Daoy (cell line): ENCODE measurements around the gene BEX5. TPM values are rescaled to one million over a fixed set of nuclear protein-coding genes. Genes with fewer than 3 reads are reported as not detected.
"Not testable (repeated sequence)": the region's sequence is repeated elsewhere in the genome, so short reads cannot be mapped to it uniquely, and the experiment has no call there.

Source experiments
- DNase-seq: peaks from one replicate; pipeline ENCODE4 v3.0.0-alpha.2; 2015; ENCODE audit warnings: low read depth
- total RNA-seq: library from RNA; depleted of rRNA; stranded (reverse); fragments of >200 nt; shearing (Covaris generic); gene quantifications from 2 replicates; pipeline ENCODE4 v1.2.3, GENCODE V29; 2014; rRNA removed

BEX5 gene
- 2.1 and 6.5 TPM in 2 replicates for total RNA-seq

DNA sequence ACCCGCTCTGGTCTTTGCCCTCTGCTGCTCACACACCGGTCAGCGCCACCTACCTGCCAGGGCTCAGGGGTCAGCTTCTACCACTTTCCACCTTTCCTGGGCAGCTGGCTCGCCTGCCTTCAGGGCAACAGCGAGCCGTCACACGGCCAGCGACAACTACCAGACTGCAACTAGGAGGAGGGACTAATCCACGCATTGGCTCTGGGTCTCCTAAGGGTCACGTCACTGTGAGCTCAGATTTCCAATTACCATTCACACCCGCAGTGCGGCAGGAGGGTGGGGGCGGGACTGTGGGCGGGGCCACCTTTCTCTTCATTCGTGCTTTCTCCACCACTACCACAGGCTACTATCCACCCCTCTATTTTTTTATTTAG lies at the start of gene BEX5:
Gene BEX5, minus strand, starts transcription at position 172 of the 374 bp plus-strand sequence. CDS start 1,712 bp downstream, outside the sequence.
- peak; percentile 69 for DNase-seq

DNA sequence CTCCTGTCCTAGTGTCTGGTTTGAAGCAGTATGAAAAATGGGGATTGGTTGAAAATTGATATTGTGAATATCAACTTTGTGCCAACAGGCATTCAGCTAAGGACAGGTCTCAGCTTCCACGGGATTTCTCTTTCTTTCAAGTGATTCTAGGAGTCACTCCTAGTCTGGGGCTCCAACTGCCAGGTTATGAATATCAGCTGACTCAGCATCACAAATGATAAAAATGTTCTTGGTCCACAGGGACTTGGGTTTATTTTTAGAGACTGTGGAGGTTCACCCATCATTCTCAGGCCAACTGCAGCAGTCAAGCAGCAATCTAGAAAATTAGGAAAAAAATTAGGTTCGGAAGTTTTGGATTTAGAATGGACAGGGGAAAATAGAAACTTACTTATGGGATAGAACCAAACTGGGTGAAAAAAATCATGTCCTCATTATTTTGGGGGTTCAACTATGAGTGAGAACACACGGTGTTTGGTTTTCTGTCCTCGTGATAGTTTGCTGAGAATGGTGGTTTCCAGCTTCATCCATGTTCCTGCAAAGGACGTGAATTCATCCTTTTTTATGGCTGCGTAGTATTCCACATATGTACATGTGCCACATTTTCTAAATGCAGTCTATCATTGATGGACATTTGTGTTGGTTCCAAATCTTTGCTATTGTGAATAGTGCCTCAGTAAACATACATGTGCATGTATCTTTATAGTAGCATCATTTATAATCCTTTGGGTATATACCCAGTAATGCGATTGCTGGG lies 30.4 kb upstream of the BEX5 start:
- no peak for DNase-seq

DNA sequence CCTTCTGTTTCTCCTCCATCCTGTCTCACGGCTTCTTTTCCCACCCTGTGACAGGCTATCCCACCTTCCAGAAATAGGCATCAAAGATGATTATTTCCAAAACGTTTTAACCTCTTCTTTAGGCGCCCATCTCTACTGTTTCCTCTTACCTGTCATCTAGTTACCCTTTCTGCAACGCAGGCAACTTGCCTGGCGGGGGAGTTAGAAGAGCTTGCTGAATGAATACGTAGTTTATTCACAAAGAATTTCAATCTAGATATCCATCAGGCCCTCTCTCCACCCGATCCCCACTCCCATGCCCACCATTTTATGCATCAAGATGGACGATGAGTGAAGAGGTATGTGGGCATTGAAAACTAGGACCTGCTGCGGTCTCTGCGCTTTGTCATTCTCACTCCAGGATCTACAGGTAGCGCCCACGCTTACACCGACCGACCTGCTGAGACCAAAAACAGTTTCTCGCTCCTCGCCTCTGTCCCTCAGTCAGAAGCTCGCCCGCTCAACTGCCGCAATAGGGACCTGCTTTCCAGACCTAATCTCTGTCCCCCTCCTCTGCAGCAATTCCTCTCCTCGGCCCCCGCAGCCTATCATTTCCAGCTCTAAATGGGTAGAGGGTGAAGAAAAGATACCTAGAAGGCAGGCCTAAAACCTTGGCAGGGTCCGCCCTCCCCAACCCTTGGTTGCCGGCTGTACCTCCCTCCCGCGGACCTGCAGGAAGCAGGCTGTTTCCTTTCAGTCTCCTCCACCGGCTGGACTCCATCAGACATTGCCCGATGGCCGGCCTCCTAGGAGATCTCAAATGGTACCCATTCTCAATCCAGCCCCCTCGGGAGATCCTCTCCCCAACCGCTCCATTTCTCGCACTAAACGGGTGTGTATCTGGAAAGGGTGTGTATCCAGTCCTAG lies 624 bp downstream of the BEX5 start:
- DNase-seq, result peak; percentile 1

DNA sequence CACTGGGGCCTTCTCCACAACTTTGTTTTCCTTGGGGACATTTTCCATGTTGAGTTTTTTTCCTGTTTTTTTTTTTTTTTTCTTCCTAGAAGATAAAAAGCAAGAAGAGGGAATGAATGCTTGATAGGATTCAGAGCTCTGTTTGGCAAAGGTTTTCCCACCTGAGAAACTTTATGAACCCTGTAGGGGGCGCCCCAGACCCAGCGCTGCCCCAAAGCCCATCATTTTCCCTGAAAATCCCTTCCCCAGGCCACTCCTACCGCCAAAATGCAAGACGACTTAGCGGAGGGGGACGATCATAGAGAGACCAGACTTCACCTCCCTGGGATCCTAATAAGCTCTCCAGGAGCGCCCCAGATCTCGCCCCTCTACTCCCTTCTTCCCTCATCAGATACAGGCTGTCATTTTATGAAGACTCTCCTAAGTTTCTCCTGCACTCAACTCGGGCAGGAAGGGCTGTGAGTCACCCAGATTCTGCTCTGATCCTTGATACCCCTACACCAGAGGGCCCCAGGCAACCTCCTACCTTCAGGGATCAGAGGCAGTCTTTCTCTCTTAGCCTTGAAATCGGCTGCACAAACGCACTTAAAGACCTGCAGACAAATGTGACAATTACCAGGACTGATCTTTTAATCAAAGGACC lies 1.4 kb downstream of the BEX5 start:
- peak; percentile 21 for DNase-seq

DNA sequence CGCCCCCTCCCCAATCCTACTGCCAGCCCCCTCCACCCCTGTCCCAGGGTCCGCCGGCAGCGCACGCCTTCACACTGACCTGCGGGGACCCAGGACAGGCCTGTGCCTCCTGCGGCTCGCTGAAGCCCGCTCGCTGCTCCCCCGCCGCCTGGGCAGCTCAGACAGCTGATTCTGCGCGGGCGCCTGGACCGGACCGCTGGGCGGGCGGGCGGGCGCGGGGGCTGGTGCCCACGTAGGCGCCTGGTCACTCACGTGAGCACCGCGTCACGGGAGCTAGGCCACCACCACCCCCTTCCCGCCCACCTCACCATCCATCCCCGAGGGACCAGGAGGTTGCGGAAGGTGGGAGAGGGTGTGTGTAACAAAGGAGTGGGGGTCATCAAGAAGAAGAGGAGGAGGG lies 13.5 kb downstream of the BEX5 start, which contains the start of gene TCEAL6:
Gene TCEAL6, minus strand, starts transcription at position 208 of the 400 bp plus-strand sequence.
- not testable (repeated sequence) for DNase-seq

DNA sequence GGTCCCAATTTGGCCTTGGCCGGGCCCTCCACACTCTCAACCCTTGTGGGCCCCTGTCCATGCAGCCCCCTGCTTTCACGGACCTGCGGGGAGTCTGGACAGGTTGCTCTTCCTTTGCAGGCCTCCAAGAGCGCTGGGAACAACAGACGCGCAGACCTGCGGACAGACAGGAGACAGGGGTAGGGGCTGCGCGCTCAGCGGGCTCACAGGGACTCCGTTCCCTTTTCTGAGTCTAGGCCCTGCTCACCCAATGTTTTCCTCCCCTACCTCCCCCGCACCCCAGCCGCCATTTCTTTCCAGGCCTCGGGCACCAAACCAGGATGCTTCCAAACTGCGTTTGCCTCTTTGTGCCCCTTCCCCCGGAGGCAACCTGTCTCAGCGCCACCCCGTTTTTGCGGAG lies 14.1 kb downstream of the BEX5 start:
- DNase-seq, result not testable (repeated sequence)

DNA sequence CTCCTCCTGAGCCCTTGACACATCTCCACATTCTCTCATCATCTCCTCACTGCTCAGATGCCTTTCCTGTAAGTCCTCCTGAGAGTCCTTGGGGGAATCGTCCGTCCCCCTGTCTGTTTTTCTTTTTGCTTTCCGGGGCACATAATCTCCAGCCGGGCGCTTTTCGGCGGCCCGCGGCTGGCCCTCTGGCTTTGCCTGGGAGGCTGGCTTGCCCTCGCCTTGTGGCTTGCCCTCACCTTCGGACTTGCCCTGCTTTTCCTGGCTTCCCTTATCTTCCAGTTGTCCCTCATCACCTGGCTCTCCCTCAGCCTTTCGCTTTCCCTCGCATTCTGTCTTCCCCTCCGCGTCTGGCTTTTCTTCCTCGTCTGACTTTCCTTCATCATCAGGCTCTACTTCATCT lies 14.9 kb downstream of the BEX5 start:
- not testable (repeated sequence) for DNase-seq

DNA sequence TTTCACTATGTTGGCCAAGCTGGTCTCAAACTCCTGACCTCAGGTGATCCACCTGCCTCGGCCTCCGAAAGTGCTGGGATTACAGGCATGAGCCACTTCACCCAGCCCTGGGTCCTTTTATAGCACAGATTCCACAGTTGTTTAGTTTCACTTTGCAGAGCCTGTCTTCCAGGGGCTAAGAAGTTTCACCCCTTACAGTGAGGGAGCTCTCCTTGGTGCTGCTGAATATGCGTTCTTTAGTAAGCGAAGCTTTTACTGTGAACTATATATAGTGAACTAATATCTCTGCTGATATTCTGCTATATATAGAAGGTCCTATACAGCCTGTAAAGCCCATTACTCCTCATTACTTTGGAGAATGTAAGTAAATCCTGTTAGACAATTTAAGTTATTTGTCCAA lies 17.7 kb downstream of the BEX5 start:
- no peak for DNase-seq

DNA sequence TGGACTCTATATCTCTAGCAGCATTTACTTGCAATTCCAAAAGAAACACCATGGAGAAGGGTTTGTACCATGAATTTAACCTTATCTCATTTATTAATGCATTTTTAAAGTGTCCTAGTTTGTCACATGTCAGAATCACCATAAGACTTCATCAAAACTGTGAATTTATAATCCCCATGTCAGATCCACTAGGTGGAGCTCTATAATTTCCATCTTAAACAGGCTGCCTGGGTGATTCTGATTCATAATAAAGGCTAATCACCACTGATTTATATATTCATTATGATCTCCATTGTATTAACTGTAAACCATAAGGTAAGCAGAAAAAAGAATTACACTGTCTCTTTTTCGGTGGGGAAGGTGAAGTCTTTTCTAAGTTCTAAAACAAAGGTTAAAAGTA lies 26.3 kb downstream of the BEX5 start:
- DNase-seq, result no peak

DNA sequence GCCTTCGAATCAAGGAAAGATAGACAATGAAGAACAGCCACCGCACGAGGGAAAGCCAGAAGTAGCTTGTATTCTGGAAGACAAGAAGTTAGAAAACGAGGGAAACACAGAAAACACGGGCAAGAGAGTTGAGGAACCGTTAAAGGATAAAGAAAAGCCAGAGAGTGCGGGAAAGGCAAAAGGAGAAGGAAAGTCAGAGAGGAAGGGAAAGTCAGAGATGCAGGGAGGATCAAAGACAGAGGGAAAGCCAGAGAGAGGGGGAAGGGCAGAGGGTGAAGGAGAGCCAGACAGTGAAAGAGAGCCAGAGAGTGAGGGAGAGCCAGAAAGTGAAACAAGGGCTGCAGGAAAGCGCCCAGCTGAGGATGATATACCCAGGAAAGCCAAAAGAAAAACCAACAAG lies 28.9 kb downstream of the BEX5 start:
- peak; percentile 5 for DNase-seq

DNA sequence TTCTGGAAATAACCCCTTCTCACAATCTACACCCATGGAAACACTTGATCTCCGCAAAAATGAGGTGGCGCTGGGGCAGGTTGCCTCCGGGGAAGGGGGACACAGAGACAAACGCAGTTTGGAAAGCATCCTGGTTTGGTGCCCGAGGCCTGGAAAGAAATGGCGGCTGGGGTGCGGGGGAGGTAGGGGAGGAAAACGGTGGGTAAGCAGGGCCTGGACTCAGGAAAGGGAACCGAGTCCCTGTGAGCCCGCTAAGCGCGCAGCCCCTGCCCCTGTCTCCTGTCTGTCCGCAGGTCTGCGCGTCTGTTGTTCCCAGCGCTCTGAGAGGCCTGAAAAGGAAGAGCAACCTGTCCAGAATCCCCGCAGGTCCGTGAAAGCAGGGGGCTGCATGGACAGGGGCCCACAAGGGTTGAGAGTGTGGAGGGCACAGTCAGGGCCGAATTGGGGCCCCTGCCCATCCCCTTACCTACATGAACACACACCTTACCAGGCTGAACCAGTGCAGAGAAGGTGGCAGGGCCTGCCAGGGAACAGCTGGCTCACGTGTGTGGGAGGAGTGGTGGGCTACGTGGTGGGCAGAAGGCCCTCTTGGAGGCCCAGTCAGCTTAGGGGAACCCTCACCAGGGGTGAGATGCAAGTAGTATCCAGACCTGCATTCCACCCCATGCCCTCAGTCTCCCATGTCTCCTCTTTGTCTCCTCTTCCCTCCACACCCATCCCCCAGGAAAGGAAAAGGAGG lies 29.5 kb downstream of the BEX5 start:
- not testable (repeated sequence) for DNase-seq

DNA sequence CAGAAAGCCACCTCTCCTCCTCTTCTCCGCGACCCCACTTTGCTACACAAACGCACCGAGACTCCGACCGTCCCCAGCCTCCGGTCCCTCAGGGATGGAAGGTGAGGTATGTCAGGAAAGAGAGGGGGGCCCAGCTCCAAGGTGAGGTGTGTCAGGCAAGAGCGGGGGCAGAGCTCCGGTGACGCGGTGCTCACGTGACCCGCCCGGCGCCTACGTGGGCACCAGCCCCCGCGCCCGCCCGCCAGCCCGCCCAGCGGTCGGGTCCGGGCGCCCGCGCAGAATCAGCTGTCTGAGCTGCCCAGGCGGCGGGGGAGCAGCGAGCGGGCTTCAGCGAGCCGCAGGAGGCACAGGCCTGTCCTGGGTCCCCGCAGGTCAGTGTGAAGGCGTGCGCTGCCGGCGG lies 30.3 kb downstream of the BEX5 start, which contains the start of gene TCEAL2:
Gene TCEAL2, plus strand, starts transcription at position 244 of the 400 bp plus-strand sequence. CDS start 1,152 bp downstream, outside the sequence.
- DNase-seq, result peak; percentile 47

DNA sequence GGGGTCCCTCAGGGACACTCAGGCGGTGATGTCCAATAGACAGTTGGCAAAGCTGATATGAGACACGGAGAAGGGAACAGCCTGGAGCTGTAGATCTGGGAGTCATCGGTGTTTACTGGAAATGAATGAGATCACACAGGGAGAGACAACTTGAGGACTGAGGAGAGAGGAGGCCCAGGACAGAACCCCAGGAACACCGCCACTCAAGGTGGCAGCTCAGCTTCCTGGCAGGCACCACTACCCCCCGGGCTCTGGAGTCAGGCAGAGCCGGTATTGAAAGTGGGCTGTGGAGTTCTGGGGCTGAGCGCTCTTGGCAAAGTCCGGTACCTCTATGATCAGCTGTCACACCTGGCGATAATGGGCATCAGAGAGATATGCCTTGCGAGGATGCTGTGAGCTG lies 30.8 kb downstream of the BEX5 start:
- DNase-seq, result not testable (repeated sequence)

DNA sequence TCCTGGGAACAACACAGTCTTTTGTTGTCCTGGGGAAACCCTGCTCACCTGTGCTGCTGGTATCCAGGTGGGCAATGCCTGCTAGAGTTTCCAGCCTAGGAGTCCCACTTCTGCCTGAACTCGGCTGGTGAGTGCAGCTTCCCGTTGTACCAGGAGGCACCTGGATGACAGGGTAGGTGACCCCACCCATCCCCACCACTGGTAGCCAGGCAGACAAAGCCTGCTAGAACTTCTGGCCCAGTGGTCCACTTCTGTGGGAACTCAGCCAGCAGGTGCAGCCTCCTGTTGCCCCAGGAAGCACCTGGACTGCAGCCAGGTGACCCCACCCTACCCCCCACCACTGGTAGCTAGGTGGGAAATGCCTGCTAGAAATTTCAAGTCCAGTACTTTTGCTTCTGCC lies 40.0 kb downstream of the BEX5 start:
- no peak for DNase-seq

DNA sequence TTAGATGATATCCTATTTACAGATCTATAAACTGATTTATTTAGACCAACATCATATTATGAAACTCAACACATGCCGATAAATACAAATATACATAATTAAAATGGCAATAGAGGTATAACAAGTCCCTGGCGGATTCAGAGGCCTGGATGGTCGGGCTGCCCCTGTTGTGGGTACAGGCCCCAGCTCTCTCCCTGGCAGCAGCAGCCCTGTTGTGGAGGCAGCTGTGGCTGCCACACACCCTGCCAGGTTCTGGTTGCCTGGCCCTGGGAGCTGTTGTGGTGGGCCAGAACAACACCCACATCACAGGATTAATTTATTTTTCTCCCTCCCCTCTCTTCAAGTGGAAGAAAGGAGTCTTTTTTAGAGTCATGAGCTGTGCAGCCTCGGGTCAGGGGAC lies 42.4 kb downstream of the BEX5 start:
- DNase-seq, result no peak

Other genes starting within 250 kb of the BEX5 start
- 0.36 and 0.46 TPM in 2 replicates for gene ZMAT1, start 223.9 kb downstream of the BEX5 start, total RNA-seq
- gene TCEAL2, start 30.3 kb downstream of the BEX5 start, total RNA-seq, result 9.1 and 16.8 TPM in 2 replicates
- gene TCEAL6, start 13.5 kb downstream of the BEX5 start, total RNA-seq, result not detected in 2 replicates
- not detected in 2 replicates for gene TCP11X1, start 59.3 kb upstream of the BEX5 start, total RNA-seq
- gene NXF2, start 91.2 kb upstream of the BEX5 start, total RNA-seq, result 1.9 and 3.5 TPM in 2 replicates